ENCODE results near the gene SMG6.

Gene SMG6

GRCh38 chr17:2136241-2136640, 167.3 kb downstream of the SMG6 start:
- H3K9me3 ChIP-seq (ENCODE audit: insufficient read depth, low read depth, low read length), result no peaks in the 10 kb centered on the region
- WGBS, result 93% methylated on average over 6 of the region's 6 CpGs
- H3K4me3 ChIP-seq (ENCODE audit: low read length), result no peak overlapping the region
- no peaks in the 10 kb centered on the region for H3K27me3 ChIP-seq (ENCODE audit: insufficient read depth, low read length)
- H3K36me3 ChIP-seq (ENCODE audit: insufficient read depth, low read length), result no peaks in the 10 kb centered on the region
- peaks cover 30% of the 10 kb centered on the region for H3K4me1 ChIP-seq (ENCODE audit: insufficient read depth, low read length)
- H3K27ac ChIP-seq (ENCODE audit: low read depth, low read length), result no peak overlapping the region
- H3K9ac ChIP-seq (ENCODE audit: low read depth, low read length), result no peak overlapping the region

GRCh38 chr17:2128011-2128410, 175.6 kb downstream of the SMG6 start:
- Histone ChIP-seq H3K4me3 (ENCODE audit: low read length) (no peak overlapping the region), H3K27me3 (ENCODE audit: insufficient read depth, low read length) (no peaks in the 10 kb centered on the region), H3K4me1 (ENCODE audit: insufficient read depth, low read length) (peaks cover 17% of the 10 kb centered on the region), H3K36me3 (ENCODE audit: insufficient read depth, low read length) (no peaks in the 10 kb centered on the region), H3K9ac (ENCODE audit: low read depth, low read length) (no peak overlapping the region), H3K9me3 (ENCODE audit: insufficient read depth, low read depth, low read length) (no peaks in the 10 kb centered on the region), H3K27ac (ENCODE audit: low read depth, low read length) (no peak overlapping the region)
- 92% methylated on average over 13 of the region's 15 CpGs for WGBS

- 92% methylated on average over 5 of the region's 6 CpGs for WGBS
- no peak overlapping the region for H3K9ac ChIP-seq (ENCODE audit: low read depth, low read length)
- no peak overlapping the region for H3K4me3 ChIP-seq (ENCODE audit: low read length)
- peaks cover 22% of the 10 kb centered on the region for H3K4me1 ChIP-seq (ENCODE audit: insufficient read depth, low read length)
- no peaks in the 10 kb centered on the region for H3K27me3 ChIP-seq (ENCODE audit: insufficient read depth, low read length)
- H3K27ac ChIP-seq (ENCODE audit: low read depth, low read length), result no peak overlapping the region
- H3K9me3 ChIP-seq (ENCODE audit: insufficient read depth, low read depth, low read length), result no peaks in the 10 kb centered on the region
- peaks cover 4% of the 10 kb centered on the region; the same call in 1 of the 2 replicates for H3K36me3 ChIP-seq (ENCODE audit: insufficient read depth, low read length)
Measured at GRCh38 chr17:2125013-2125535, 178.5 kb downstream of the SMG6 start.

- Histone ChIP-seq H3K27ac (ENCODE audit: low read depth, low read length) (no peak overlapping the region), H3K4me3 (ENCODE audit: low read length) (no peak overlapping the region), H3K9me3 (ENCODE audit: insufficient read depth, low read depth, low read length) (no peaks in the 10 kb centered on the region), H3K4me1 (ENCODE audit: insufficient read depth, low read length) (peaks cover 22% of the 10 kb centered on the region), H3K9ac (ENCODE audit: low read depth, low read length) (no peak overlapping the region), H3K36me3 (ENCODE audit: insufficient read depth, low read length) (peaks cover 5% of the 10 kb centered on the region; the same call in 1 of the 2 replicates), H3K27me3 (ENCODE audit: insufficient read depth, low read length) (no peaks in the 10 kb centered on the region)
- 66% methylated on average over 6 of the region's 6 CpGs for WGBS
Measured at GRCh38 chr17:2124391-2124790, 179.2 kb downstream of the SMG6 start.

GRCh38 chr17:2123375-2124251, 180.0 kb downstream of the SMG6 start:
- Histone ChIP-seq H3K4me3 (ENCODE audit: low read length) (no peak overlapping the region), H3K27me3 (ENCODE audit: insufficient read depth, low read length) (no peaks in the 10 kb centered on the region), H3K9ac (ENCODE audit: low read depth, low read length) (no peak overlapping the region), H3K27ac (ENCODE audit: low read depth, low read length) (no peak overlapping the region), H3K36me3 (ENCODE audit: insufficient read depth, low read length) (peaks cover 5% of the 10 kb centered on the region; the same call in 1 of the 2 replicates), H3K4me1 (ENCODE audit: insufficient read depth, low read length) (peaks cover 22% of the 10 kb centered on the region), H3K9me3 (ENCODE audit: insufficient read depth, low read depth, low read length) (no peaks in the 10 kb centered on the region)
- WGBS, result 76% methylated on average over 6 of the region's 7 CpGs

- no peak overlapping the region for H3K27ac ChIP-seq (ENCODE audit: low read depth, low read length)
Measured at GRCh38 chr17:2122641-2123302, 180.8 kb downstream of the SMG6 start.

GRCh38 chr17:2120586-2121335, 182.8 kb downstream of the SMG6 start:
- no peaks in the 10 kb centered on the region for H3K27me3 ChIP-seq (ENCODE audit: insufficient read depth, low read length)

More at GRCh38 chr17:2122641-2123302, 180.8 kb downstream of the SMG6 start:
- Histone ChIP-seq H3K4me3 (ENCODE audit: low read length) (no peak overlapping the region), H3K36me3 (ENCODE audit: insufficient read depth, low read length) (peaks cover 5% of the 10 kb centered on the region; the same call in 1 of the 2 replicates), H3K27me3 (ENCODE audit: insufficient read depth, low read length) (no peaks in the 10 kb centered on the region), H3K4me1 (ENCODE audit: insufficient read depth, low read length) (peaks cover 22% of the 10 kb centered on the region), H3K9ac (ENCODE audit: low read depth, low read length) (no peak overlapping the region), H3K9me3 (ENCODE audit: insufficient read depth, low read depth, low read length) (no peaks in the 10 kb centered on the region)
- 73% methylated on average over 16 of the region's 16 CpGs for WGBS

GRCh38 chr17:2113279-2113622, 190.3 kb downstream of the SMG6 start:
- H3K9me3 ChIP-seq (ENCODE audit: insufficient read depth, low read depth, low read length), result no peaks in the 10 kb centered on the region
- no peak overlapping the region for H3K4me3 ChIP-seq (ENCODE audit: low read length)
- 91% methylated on average over 6 of the region's 6 CpGs for WGBS
- no peaks in the 10 kb centered on the region for H3K27me3 ChIP-seq (ENCODE audit: insufficient read depth, low read length)
- H3K36me3 ChIP-seq (ENCODE audit: insufficient read depth, low read length), result no peaks in the 10 kb centered on the region
- H3K9ac ChIP-seq (ENCODE audit: low read depth, low read length), result no peak overlapping the region
- H3K4me1 ChIP-seq (ENCODE audit: insufficient read depth, low read length), result no peaks in the 10 kb centered on the region
- no peak overlapping the region for H3K27ac ChIP-seq (ENCODE audit: low read depth, low read length)

More at GRCh38 chr17:2120586-2121335, 182.8 kb downstream of the SMG6 start:
- Histone ChIP-seq H3K9ac (ENCODE audit: low read depth, low read length) (no peak overlapping the region), H3K9me3 (ENCODE audit: insufficient read depth, low read depth, low read length) (no peaks in the 10 kb centered on the region), H3K4me1 (ENCODE audit: insufficient read depth, low read length) (peaks cover 22% of the 10 kb centered on the region), H3K4me3 (ENCODE audit: low read length) (no peak overlapping the region), H3K36me3 (ENCODE audit: insufficient read depth, low read length) (peaks cover 5% of the 10 kb centered on the region; the same call in 1 of the 2 replicates), H3K27ac (ENCODE audit: low read depth, low read length) (no peak overlapping the region)
- WGBS, result 96% methylated on average over 8 of the region's 8 CpGs

GRCh38 chr17:2111691-2112090, 191.9 kb downstream of the SMG6 start:
- H3K9me3 ChIP-seq (ENCODE audit: insufficient read depth, low read depth, low read length), result no peaks in the 10 kb centered on the region
- H3K4me3 ChIP-seq (ENCODE audit: low read length), result no peak overlapping the region
- no peaks in the 10 kb centered on the region for H3K4me1 ChIP-seq (ENCODE audit: insufficient read depth, low read length)
- H3K27ac ChIP-seq (ENCODE audit: low read depth, low read length), result no peak overlapping the region
- no peaks in the 10 kb centered on the region for H3K27me3 ChIP-seq (ENCODE audit: insufficient read depth, low read length)
- 94% methylated on average over 5 of the region's 5 CpGs for WGBS
- no peak overlapping the region for H3K9ac ChIP-seq (ENCODE audit: low read depth, low read length)
- H3K36me3 ChIP-seq (ENCODE audit: insufficient read depth, low read length), result no peaks in the 10 kb centered on the region

GRCh38 chr17:2110436-2110835, 193.1 kb downstream of the SMG6 start:
- no peaks in the 10 kb centered on the region for H3K9me3 ChIP-seq (ENCODE audit: insufficient read depth, low read depth, low read length)
- H3K4me3 ChIP-seq (ENCODE audit: low read length), result no peak overlapping the region
- no peak overlapping the region for H3K9ac ChIP-seq (ENCODE audit: low read depth, low read length)
- H3K4me1 ChIP-seq (ENCODE audit: insufficient read depth, low read length), result no peaks in the 10 kb centered on the region
- 98% methylated on average over 3 of the region's 6 CpGs for WGBS
- H3K27ac ChIP-seq (ENCODE audit: low read depth, low read length), result no peak overlapping the region
- H3K36me3 ChIP-seq (ENCODE audit: insufficient read depth, low read length), result no peaks in the 10 kb centered on the region
- H3K27me3 ChIP-seq (ENCODE audit: insufficient read depth, low read length), result no peaks in the 10 kb centered on the region

GRCh38 chr17:2108170-2108569, 195.4 kb downstream of the SMG6 start:
- H3K9ac ChIP-seq (ENCODE audit: low read depth, low read length), result no peak overlapping the region
- 93% methylated on average over 8 of the region's 8 CpGs for WGBS
- no peak overlapping the region for H3K4me3 ChIP-seq (ENCODE audit: low read length)
- H3K9me3 ChIP-seq (ENCODE audit: insufficient read depth, low read depth, low read length), result no peaks in the 10 kb centered on the region
- H3K27ac ChIP-seq (ENCODE audit: low read depth, low read length), result no peak overlapping the region
- no peaks in the 10 kb centered on the region for H3K27me3 ChIP-seq (ENCODE audit: insufficient read depth, low read length)
- no peaks in the 10 kb centered on the region for H3K36me3 ChIP-seq (ENCODE audit: insufficient read depth, low read length)
- H3K4me1 ChIP-seq (ENCODE audit: insufficient read depth, low read length), result no peaks in the 10 kb centered on the region

Data from HUES64 (cell line).